K562 (cell line): ENCODE data around the gene CHST15. TPM values are rescaled to one million over a fixed set of nuclear protein-coding genes. Genes with fewer than 3 reads are reported as not detected.
A peak's percentile ranks its signal among the peaks of the same experiment; 100 is the strongest.

ENCODE experiments used
- ATAC-seq: fragments of 200-7000 bp; cut with Tn5 transposase; 3 replicates; pipeline ENCODE4 v1.9.1; 2020; ENCODE audit warnings: moderate library complexity
- BruUV-seq: library from RNA; stranded (reverse); fragments of 400-500 nt; replicated peaks from 2 replicates; lab custom pipeline; 2021; lab: Mats Ljungman, UMichigan
- CTCF ChIA-PET: fragments of 300-600 bp; formaldehyde crosslinking; extraction: SDS; loops from one replicate; lab custom pipeline; 2021; ENCODE audit warnings: low intra/inter-chr PET ratio; lab: Yijun Ruan, JAX
- POLR2A ChIA-PET: fragments of 300-600, 350-650 bp; sonication (Branson Sonifier 250); formaldehyde crosslinking; extraction: SDS; loops from one replicate; lab custom pipeline; 2021; ENCODE audit warnings: antibody characterized with exemption, inconsistent platforms; lab: Yijun Ruan, JAX
- DNase-seq, 4 experiments: peaks; one replicate each; pipeline versions ENCODE4 v3.0.0 to v3.0.0-alpha.2; 2011 to 2018; ENCODE audit warnings: low spot score in 3 of 4, mixed read lengths in 3 of 4; ENCODE audit errors: extremely low read depth in 1 of 4
- FAIRE-seq: peaks from 2 replicates; lab custom pipeline; 2011; peaks lifted over from hg19 to GRCh38; lab: Jason Lieb, UNC
- H2AFZ ChIP-seq: 2 replicates; pipeline ENCODE4 v1.6.0; 2011; ENCODE audit warnings: low read depth, low read length, control low read depth, inconsistent platforms
- H3K27ac ChIP-seq: fragments of 200-600 bp; 3 replicates; pipeline ENCODE4 v1.8.0; 2011; ENCODE audit warnings: low read depth, mild to moderate bottlenecking, control low read depth, inconsistent platforms, low read length, moderate library complexity, mixed read lengths; ENCODE audit errors: extremely low read depth
- H3K27me3 ChIP-seq, 2 experiments: fragments of 300-600 bp in 1 of 2; 2 replicates in 1 of 2; 3 replicates in 1 of 2; pipeline versions ENCODE4 v1.6.0 to v1.8.0; 2011; ENCODE audit warnings: inconsistent platforms in 2 of 2, low read length in 2 of 2, mild to moderate bottlenecking in 1 of 2, mixed read lengths in 1 of 2, moderate library complexity in 1 of 2; ENCODE audit not compliant: control insufficient read depth in 2 of 2, insufficient read depth in 2 of 2
- H3K36me3 ChIP-seq: fragments of 300-600 bp; 3 replicates; pipeline ENCODE4 v1.8.0; 2011; ENCODE audit warnings: mild to moderate bottlenecking, low read length, inconsistent platforms; ENCODE audit not compliant: control insufficient read depth, insufficient read depth
- H3K4me1 ChIP-seq, 2 experiments: fragments of 200-600 bp in 1 of 2; replicated peaks in 1 of 2; 2 replicates in 1 of 2; 3 replicates in 1 of 2; pipeline versions ENCODE4 v1.5.1 to v1.8.0; 2011; ENCODE audit warnings: inconsistent platforms in 2 of 2, low read length in 2 of 2, mild to moderate bottlenecking in 1 of 2, mixed read lengths in 1 of 2, moderate library complexity in 1 of 2; ENCODE audit not compliant: control insufficient read depth in 2 of 2, insufficient read depth in 2 of 2
- H3K4me2 ChIP-seq: 2 replicates; pipeline ENCODE4 v1.6.1; 2011; ENCODE audit warnings: low read length, control low read depth, inconsistent platforms, mixed read lengths; ENCODE audit not compliant: insufficient read depth
- H3K4me3 ChIP-seq: fragments of 200-600 bp; sonication (generic), shearing (Covaris generic); 2 replicates; pipeline ENCODE4 v1.5.1; 2016; ENCODE audit warnings: control low read depth, inconsistent platforms
- H3K79me2 ChIP-seq: fragments of 200-600 bp; 3 replicates; pipeline ENCODE4 v1.8.0; 2011; ENCODE audit warnings: low read length, inconsistent platforms; ENCODE audit not compliant: control insufficient read depth, insufficient read depth
- H3K9ac ChIP-seq, 2 experiments: 2 replicates each; pipeline versions ENCODE4 v1.6.0 to v1.6.1; 2011; ENCODE audit warnings: low read depth in 2 of 2, low read length in 2 of 2, control low read depth in 1 of 2, inconsistent platforms in 1 of 2, mild to moderate bottlenecking in 1 of 2, mixed read lengths in 1 of 2; ENCODE audit not compliant: insufficient read depth in 1 of 2
- H3K9me1 ChIP-seq: one replicate; pipeline ENCODE4 v1.6.0; 2011; ENCODE audit warnings: inconsistent platforms, mild to moderate bottlenecking, low read length, moderate library complexity; ENCODE audit not compliant: control insufficient read depth, insufficient read depth
- H3K9me3 ChIP-seq: replicated peaks from 2 replicates; pipeline ENCODE4 v1.5.1; 2011; ENCODE audit warnings: low read depth, low read length, inconsistent platforms; ENCODE audit not compliant: control insufficient read depth, insufficient read depth
- H4K20me1 ChIP-seq: replicated peaks from 2 replicates; pipeline ENCODE4 v1.6.1; 2011; ENCODE audit warnings: low read length, inconsistent platforms, mixed read lengths; ENCODE audit not compliant: control insufficient read depth, insufficient read depth
- ATF7 ChIP-seq: fragments of 450-650 bp; IDR thresholded peaks from 2 replicates; pipeline ENCODE4 v1.7.1; 2014; ENCODE audit warnings: mild to moderate bottlenecking, moderate library complexity
- HBP1 ChIP-seq: fragments of 450-650 bp; formaldehyde crosslinking; IDR thresholded peaks from 2 replicates; pipeline ENCODE4 v1.4.0; 2022; ENCODE audit warnings: missing genetic modification characterization
- RBM25 ChIP-seq: fragments of 200-400 bp; formaldehyde crosslinking; IDR thresholded peaks from 2 replicates; pipeline ENCODE4 v1.6.1; 2018; ENCODE audit warnings: low read length, low read depth, moderate library complexity; ENCODE audit not compliant: severe bottlenecking
- WGBS: fragments of 100-300 bp; shearing (Covaris generic); methylation state at CpG from one replicate; pipeline ENCODE4 v1.1.6; 2016; ENCODE audit warnings: low coverage, mixed read lengths; ENCODE audit not compliant: insufficient coverage; ENCODE audit errors: missing lambda C conversion rate; 5-methylcytosine and 5-hydroxymethylcytosine counted together
- in situ Hi-C: fragments of 300-500 bp; cut with MboI; formaldehyde crosslinking; loops from 4 replicates; pipeline ENCODE4 v1.15.0; 2018; ENCODE audit warnings: inconsistent platforms, mixed read lengths
- intact Hi-C: fragments of 100-400 bp; cut with micrococcal nuclease; formaldehyde crosslinking; loops from 2 replicates; pipeline ENCODE4 v1.14.2; 2022
- polyA plus RNA-seq, 8 experiments: library from polyadenylated mRNA; depleted of rRNA in 4 of 8; stranded (reverse) in 5 of 8; unstranded in 3 of 8; fragments of >200 nt; fragmentation: Nextera tagmentation in 2 of 8; fragmentation: Illumina TruSeq in 1 of 8; extraction: Ambion mirVana in 2 of 8; extraction: Trizol in 1 of 8; gene quantifications; 2 replicates each; pipeline versions ENCODE4 v1.2.1 to v1.2.3, GENCODE V29; 2011 to 2014; ENCODE audit warnings: inconsistent platforms in 1 of 8, missing spikeins in 1 of 8
- total RNA-seq, 7 experiments: library from RNA; depleted of rRNA in 6 of 7; stranded (reverse); fragments of >200 nt in 6 of 7; fragmentation: Illumina TruSeq in 2 of 7; extraction: Trizol in 2 of 7; gene quantifications; 2 replicates each; pipeline versions ENCODE4 v1.2.1 to v1.2.3, GENCODE V29; 2011 to 2021; ENCODE audit warnings: low replicate concordance in 1 of 7

Gene CHST15
- total and polyA plus RNA-seq, 9 of the 15 experiments (the other 6 are each of a cell fraction or from before 2014, with no cell fraction given), result 0.04 to 0.16 (median 0.08) TPM

- in situ Hi-C loops, result no loop called here
- FAIRE-seq, result no peak
These were observed 94.9 kb downstream of the CHST15 start for GRCh38 chr10:123998197-123999141.

More at GRCh38 chr10:123998197-123999141, 94.9 kb downstream of the CHST15 start:
- Histone ChIP-seq H3K36me3 (no peaks in the 10 kb centered on the region), H4K20me1 (0 out of 2 replicates have a peak, but pooled peaks cover 3% of the 10 kb centered on the region), H3K9me1 (no peaks in the 10 kb centered on the region), H2AFZ (no peak overlapping the region), H3K4me3 (no peak overlapping the region), H3K79me2 (no peaks in the 10 kb centered on the region), H3K4me1 (peaks cover 0 to 12% of the 10 kb centered on the region in 2 experiments; a peak in 2 of 5 replicates), H3K27ac (no peak overlapping the region), H3K9ac (no peak overlapping the region), H3K4me2 (no peak overlapping the region), H3K27me3 (no peaks in the 10 kb centered on the region; a peak in 1 of 5 replicates), H3K9me3 (no peaks in the 10 kb centered on the region)
- no peak for DNase-seq
- ChIA-PET POLR2A (no interaction called here), CTCF (no interaction called here)
- WGBS, result 8% methylated on average over 10 of the region's 11 CpGs
- no peak for TF ChIP-seq ATF7
- peak; percentile 17 for TF ChIP-seq RBM25
- TF ChIP-seq HBP1 (CRISPR knock-in tag), result no peak
- intact Hi-C loops, result no loop called here
- no peak for ATAC-seq
- no TSS peak for BruUV-seq
